ENCODE measurements around the gene SEMA6D. TPM values are rescaled to one million over a fixed set of nuclear protein-coding genes. Genes with fewer than 3 reads are reported as not detected.

SEMA6D gene
- total RNA-seq, 1 donor = 17.7 TPM

- DNase-seq (ENCODE audit: low read depth) = no peak
- no peak overlapping the region for H3K4me3 ChIP-seq (ENCODE audit: low read depth, low read length)
- TF ChIP-seq CTCF (IDR thresholded peaks at IDR 0.05; ENCODE audit: insufficient read depth, low read length) = no peak
Observed at GRCh38 chr15:47786371-47786770, 69.1 kb downstream of the SEMA6D start.

- DNase-seq (ENCODE audit: low read depth) = no peak
- no peak for TF ChIP-seq CTCF (IDR thresholded peaks at IDR 0.05; ENCODE audit: insufficient read depth, low read length)
- no peak overlapping the region for H3K4me3 ChIP-seq (ENCODE audit: low read depth, low read length)
Observed at GRCh38 chr15:47787875-47788274, 70.6 kb downstream of the SEMA6D start.

GRCh38 chr15:47788685-47789084 lies 71.4 kb downstream of the SEMA6D start:
- no peak overlapping the region for H3K4me3 ChIP-seq (ENCODE audit: low read depth, low read length)
- no peak for TF ChIP-seq CTCF (IDR thresholded peaks at IDR 0.05; ENCODE audit: insufficient read depth, low read length)
- DNase-seq (ENCODE audit: low read depth) = no peak

- H3K4me3 ChIP-seq (ENCODE audit: low read depth, low read length) = no peak overlapping the region
- DNase-seq (ENCODE audit: low read depth) = no peak
- TF ChIP-seq CTCF (IDR thresholded peaks at IDR 0.05; ENCODE audit: insufficient read depth, low read length) = no peak
Observed at GRCh38 chr15:47791161-47791560, 73.9 kb downstream of the SEMA6D start.

GRCh38 chr15:47792231-47792630 lies 74.9 kb downstream of the SEMA6D start:
- H3K4me3 ChIP-seq (ENCODE audit: low read depth, low read length) = no peak overlapping the region
- no peak for DNase-seq (ENCODE audit: low read depth)
- no peak for TF ChIP-seq CTCF (IDR thresholded peaks at IDR 0.05; ENCODE audit: insufficient read depth, low read length)

GRCh38 chr15:47794252-47794914 lies 77.1 kb downstream of the SEMA6D start:
- no peak for DNase-seq (ENCODE audit: low read depth)
- H3K4me3 ChIP-seq (ENCODE audit: low read depth, low read length) = no peak overlapping the region
- TF ChIP-seq CTCF (IDR thresholded peaks at IDR 0.05; ENCODE audit: insufficient read depth, low read length) = no peak

- no peak for DNase-seq (ENCODE audit: low read depth)
- H3K4me3 ChIP-seq (ENCODE audit: low read depth, low read length) = no peak overlapping the region
- no peak for TF ChIP-seq CTCF (IDR thresholded peaks at IDR 0.05; ENCODE audit: insufficient read depth, low read length)
Observed at GRCh38 chr15:47795864-47796263, 78.6 kb downstream of the SEMA6D start.
